ENCODE results near the gene ITIH2.
"Not testable (repeated sequence)": the region's sequence is repeated elsewhere in the genome, so short reads cannot be mapped to it uniquely, and the experiment has no call there.

Gene ITIH2

DNA sequence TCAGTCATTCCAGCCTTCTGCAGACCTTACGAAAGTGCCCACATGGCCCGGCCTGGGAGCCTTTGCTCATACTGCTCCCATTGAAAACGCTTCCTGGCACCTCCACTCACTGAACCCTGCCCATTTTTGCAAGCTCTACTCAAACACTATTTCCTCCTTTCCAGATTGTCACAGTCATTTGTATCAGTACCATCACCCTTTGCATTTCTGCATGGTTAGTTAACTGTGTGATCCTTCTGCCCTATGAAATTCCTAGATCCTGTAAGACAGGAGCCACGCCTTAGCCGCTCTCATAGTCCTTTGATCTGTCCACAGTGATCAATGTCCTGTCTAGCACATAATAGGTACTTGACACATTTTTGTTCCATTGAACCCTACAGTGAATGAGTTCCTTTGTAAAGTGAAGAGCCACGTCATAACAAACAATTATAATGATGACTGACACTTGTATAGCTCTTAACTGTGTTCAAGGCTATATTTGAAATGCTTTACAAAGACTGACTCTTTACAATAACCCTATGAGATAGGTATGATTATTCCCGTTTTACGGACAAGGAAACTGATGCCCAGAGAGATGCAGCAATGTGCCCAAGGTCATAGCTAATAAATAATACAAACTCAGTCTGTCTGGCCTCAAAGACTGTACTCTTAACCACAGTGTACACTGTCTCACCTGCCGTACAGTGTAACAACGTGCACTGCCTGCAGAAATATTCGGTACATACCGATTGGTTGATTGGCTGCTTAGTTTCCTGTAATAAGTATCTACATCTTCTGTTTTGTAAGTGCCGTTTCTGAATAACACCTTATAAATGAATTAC lies 16.6 kb upstream of the ITIH2 start:
- DNase-seq (ENCODE audit: low read depth): no peak
- TF ChIP-seq, protein P1, sequence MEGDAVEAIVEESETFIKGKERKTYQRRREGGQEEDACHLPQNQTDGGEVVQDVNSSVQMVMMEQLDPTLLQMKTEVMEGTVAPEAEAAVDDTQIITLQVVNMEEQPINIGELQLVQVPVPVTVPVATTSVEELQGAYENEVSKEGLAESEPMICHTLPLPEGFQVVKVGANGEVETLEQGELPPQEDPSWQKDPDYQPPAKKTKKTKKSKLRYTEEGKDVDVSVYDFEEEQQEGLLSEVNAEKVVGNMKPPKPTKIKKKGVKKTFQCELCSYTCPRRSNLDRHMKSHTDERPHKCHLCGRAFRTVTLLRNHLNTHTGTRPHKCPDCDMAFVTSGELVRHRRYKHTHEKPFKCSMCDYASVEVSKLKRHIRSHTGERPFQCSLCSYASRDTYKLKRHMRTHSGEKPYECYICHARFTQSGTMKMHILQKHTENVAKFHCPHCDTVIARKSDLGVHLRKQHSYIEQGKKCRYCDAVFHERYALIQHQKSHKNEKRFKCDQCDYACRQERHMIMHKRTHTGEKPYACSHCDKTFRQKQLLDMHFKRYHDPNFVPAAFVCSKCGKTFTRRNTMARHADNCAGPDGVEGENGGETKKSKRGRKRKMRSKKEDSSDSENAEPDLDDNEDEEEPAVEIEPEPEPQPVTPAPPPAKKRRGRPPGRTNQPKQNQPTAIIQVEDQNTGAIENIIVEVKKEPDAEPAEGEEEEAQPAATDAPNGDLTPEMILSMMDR (IDR thresholded peaks at IDR 0.05; ENCODE audit: control insufficient read depth, extremely low read depth, insufficient read depth): no peak
- H3K4me3 ChIP-seq (ENCODE audit: low read depth, low read length): no peak overlapping the region

DNA sequence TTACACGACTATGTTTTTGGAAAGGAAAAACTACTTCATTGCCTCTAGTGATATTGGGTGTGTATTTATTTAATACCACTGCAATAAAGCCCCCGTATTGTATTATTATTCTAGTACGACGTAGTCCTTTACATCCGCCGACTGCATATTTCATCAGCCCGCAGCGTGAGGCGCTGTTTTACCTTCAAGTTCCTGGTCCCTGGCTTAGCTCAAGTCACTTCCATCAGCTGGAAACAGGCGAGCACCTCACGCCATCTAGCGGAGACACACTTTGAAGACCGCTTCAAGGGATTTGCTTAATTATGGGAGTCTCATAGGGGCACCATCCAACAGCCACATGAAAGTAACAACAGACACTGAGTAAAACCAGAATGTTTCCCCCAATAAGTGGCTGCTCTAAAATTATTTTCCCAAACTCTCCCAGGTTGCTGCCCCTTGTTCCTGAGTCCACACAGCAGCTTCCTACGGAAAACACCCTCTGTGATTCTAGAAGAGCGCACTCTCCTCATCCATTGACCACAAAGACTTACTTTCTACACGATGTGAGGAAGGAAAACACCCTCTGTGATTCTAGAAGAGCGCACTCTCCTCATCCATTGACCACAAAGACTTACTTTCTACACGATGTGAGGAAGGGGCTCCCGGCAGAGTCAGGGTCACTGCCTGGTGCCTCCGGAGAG lies 15.7 kb upstream of the ITIH2 start:
- TF ChIP-seq, protein P1 (IDR thresholded peaks at IDR 0.05; ENCODE audit: control insufficient read depth, extremely low read depth, insufficient read depth): peak; percentile 100
- H3K4me3 ChIP-seq (ENCODE audit: low read depth, low read length): no peak overlapping the region
- DNase-seq (ENCODE audit: low read depth): peak; percentile 85

DNA sequence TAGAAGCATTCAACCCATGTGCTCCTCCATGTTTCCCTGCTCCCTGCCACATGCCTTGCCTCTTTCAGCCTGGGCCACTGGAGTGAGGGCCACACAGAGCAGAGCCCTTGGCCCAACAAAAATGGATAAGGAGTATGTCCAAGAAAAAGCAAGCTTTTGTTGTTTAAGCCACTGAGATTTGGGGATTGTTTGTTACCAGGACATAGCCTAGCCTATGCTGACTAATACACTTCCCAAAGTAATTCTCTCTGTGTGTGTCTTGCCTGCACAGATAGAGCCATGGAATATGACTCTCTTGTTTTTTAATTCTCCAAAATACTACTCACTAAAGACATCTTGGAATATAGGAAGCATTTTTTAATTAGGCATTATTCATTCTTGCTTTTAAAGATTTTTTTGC lies 13.5 kb upstream of the ITIH2 start:
- DNase-seq (ENCODE audit: low read depth): no peak
- no peak overlapping the region for H3K4me3 ChIP-seq (ENCODE audit: low read depth, low read length)
- TF ChIP-seq, protein P1 (IDR thresholded peaks at IDR 0.05; ENCODE audit: control insufficient read depth, extremely low read depth, insufficient read depth): no peak

DNA sequence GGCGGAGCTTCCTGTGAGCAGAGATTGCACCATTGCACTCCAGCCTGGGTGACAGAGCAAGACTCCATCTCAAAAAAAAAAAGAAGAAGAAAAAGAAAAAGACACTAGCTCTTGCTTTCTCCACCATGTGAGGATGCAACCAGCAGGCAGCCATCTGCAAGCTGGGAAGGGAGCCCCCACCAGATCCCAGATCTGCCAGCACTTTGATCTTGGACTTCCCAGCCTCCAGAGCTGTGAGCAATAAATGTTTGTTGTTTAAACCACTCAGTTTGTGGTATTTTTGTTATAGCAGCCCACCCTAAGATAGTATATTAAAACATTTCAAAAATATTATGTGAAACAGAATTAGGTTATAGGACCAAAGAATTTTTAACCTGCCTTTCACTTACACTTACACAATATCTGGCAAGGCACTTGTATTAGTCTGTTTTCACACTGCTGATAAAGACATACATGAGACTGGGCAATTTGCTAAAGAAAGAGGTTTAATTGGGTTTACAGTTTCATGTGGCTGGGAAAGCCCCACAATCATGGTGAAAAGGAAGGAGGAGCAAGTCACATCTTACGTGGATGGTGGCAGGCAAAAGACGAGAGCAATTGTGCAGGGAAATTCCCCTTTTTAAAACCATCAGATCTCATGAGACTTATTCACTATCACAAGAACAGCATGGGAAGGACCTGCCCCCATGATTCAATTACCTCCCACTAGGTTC lies 12.1 kb upstream of the ITIH2 start:
- DNase-seq (ENCODE audit: low read depth); H3K4me3 ChIP-seq (ENCODE audit: low read depth, low read length): not testable (repeated sequence)

DNA sequence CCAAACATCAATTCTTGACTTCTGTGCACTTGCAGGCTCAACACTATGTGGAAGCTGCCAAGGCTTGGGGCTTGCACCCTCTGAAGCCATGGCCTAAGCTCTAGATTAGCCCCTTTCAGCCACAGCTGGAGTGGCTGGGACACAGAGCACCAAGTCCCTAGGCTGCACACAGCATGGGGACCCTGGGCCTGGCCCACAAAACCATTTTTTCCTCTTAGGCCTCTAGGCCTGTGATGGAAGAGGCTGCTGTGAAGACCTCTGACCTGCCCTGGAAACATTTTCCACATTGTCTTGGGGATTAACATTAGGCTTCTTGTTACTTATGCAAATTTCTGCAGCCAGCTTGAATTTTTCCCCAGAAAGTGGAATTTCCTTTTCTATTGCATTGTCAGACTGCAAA lies 10.7 kb upstream of the ITIH2 start:
- not testable (repeated sequence) for DNase-seq (ENCODE audit: low read depth); H3K4me3 ChIP-seq (ENCODE audit: low read depth, low read length)

DNA sequence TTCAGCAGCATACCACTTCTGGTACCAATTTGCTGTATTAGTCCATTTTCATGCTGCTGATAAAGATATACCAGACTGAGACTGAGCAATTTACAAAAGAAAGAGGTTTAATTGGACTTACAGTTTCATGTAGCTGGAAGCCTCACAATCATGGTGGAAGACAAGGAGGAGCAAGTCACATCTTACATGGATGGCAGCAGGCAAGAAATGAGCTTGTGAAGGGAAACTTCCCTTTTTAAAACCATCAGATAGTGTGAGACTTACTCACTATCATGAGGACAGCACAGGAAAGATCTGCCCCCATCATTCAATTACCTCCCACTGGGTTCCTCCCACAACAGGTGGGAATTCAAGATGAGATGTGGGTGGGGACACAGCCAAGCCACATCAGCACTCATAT lies 9.9 kb upstream of the ITIH2 start:
- DNase-seq (ENCODE audit: low read depth); H3K4me3 ChIP-seq (ENCODE audit: low read depth, low read length): not testable (repeated sequence)

DNA sequence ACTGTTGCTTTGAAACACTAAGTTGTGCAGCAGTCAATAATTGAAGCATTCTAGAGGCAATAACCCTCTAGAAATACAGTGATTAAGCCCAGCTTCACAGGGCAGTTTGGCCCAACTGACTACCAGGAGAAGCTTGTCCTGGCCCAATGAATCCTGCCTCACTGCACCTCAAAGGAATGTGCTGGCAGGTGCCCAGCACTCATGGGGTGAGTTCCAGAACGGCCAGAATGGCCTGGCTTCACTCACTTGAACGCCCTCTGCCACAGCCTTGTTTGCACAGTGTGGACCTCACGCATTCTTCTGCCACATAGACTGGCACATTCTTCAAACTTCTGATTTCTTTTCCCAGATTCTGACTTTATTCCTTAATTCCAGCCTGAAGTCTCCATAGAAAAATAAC lies 6.6 kb upstream of the ITIH2 start:
- TF ChIP-seq, protein P1 (IDR thresholded peaks at IDR 0.05; ENCODE audit: control insufficient read depth, extremely low read depth, insufficient read depth): no peak
- DNase-seq (ENCODE audit: low read depth): no peak
- H3K4me3 ChIP-seq (ENCODE audit: low read depth, low read length): no peak overlapping the region

DNA sequence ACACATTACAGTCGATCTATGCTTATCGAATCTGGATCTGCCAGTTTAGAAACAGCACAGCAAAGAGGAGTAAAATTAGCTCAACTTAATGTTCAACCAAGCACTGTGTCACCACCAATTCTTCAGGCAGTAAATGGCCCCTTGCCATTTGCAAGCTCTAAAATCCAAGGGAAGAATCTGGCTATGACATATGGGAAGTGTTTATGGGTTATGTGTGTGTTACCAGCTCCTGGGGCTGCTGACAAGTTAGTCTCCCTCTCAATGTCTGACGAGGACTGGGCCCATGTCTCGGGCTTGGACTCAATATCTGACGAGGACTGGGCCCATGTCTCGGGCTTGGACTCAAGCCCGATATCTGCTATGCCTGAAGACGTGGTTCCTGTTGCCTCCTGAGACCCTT lies 5.7 kb upstream of the ITIH2 start:
- no peak overlapping the region for H3K4me3 ChIP-seq (ENCODE audit: low read depth, low read length)
- TF ChIP-seq, protein P1 (IDR thresholded peaks at IDR 0.05; ENCODE audit: control insufficient read depth, extremely low read depth, insufficient read depth): no peak

More for the DNA sequence above, 5.7 kb upstream of the ITIH2 start:
- no peak for DNase-seq (ENCODE audit: low read depth)

Data from LNCaP clone FGC (cell line).